HepG2 (cell line): Measurements from ENCODE around the gene DNTTIP2.

Experiments used
- ATAD3A ChIP-seq: sonication (generic); formaldehyde crosslinking; IDR thresholded peaks from 2 replicates; pipeline ENCODE4 v1.4.0; 2020; ENCODE audit warnings: missing genetic modification reagents
- BHLHE40 ChIP-seq: IDR thresholded peaks from 2 replicates; pipeline ENCODE4 v1.6.1; 2011; ENCODE audit warnings: low read length, improper control_type of control experiment
- BORCS8-MEF2B ChIP-seq: sonication (generic); formaldehyde crosslinking; IDR thresholded peaks from 2 replicates; pipeline ENCODE4 v1.8.0; 2022; ENCODE audit warnings: mild to moderate bottlenecking, missing genetic modification reagents
- CHD2 ChIP-seq: IDR thresholded peaks from 2 replicates; pipeline ENCODE4 v1.6.1; 2011; ENCODE audit warnings: low read depth, low read length, improper control_type of control experiment
- CREM ChIP-seq, 2 experiments: sonication (generic) in 1 of 2; formaldehyde crosslinking in 1 of 2; IDR thresholded peaks; 2 replicates each; pipeline versions ENCODE4 v1.4.0 to v1.6.1; 2016 to 2020; ENCODE audit warnings: antibody characterized with exemption in 1 of 2, mild to moderate bottlenecking in 1 of 2, missing genetic modification reagents in 1 of 2
- CTCF ChIP-seq: sonication (generic); formaldehyde crosslinking; IDR thresholded peaks from 2 replicates; pipeline ENCODE4 v1.5.0; 2020; ENCODE audit warnings: mild to moderate bottlenecking, missing genetic modification reagents, moderate library complexity
- E2F1 ChIP-seq: sonication (generic); formaldehyde crosslinking; IDR thresholded peaks from 2 replicates; pipeline ENCODE4 v1.5.0; 2020; ENCODE audit warnings: missing genetic modification reagents
- IRF9 ChIP-seq: sonication (generic); formaldehyde crosslinking; IDR thresholded peaks from 2 replicates; pipeline ENCODE4 v1.8.0; 2022; ENCODE audit warnings: missing genetic modification reagents, mild to moderate bottlenecking, borderline replicate concordance
- MXI1 ChIP-seq: IDR thresholded peaks from 3 replicates; pipeline ENCODE4 v1.6.1; 2012; ENCODE audit warnings: low read depth, low read length, inconsistent platforms, borderline replicate concordance
- NFYB ChIP-seq: sonication (generic); formaldehyde crosslinking; IDR thresholded peaks from 2 replicates; pipeline ENCODE4 v1.4.0; 2020; ENCODE audit warnings: missing genetic modification reagents
- RFX3 ChIP-seq: IDR thresholded peaks from 2 replicates; pipeline ENCODE4 v1.6.1; 2016; ENCODE audit warnings: missing biosample characterization, missing genetic modification reagents
- SOX6 ChIP-seq, 2 experiments: fragments of 450-650 bp in 1 of 2; sonication (generic) in 1 of 2; formaldehyde crosslinking in 1 of 2; IDR thresholded peaks; 2 replicates each; pipeline versions ENCODE4 v1.4.0 to v1.6.1; 2017 to 2020; ENCODE audit warnings: antibody characterized with exemption in 1 of 2, mild to moderate bottlenecking in 1 of 2, missing genetic modification reagents in 1 of 2
- TERF1 ChIP-seq: sonication (generic); formaldehyde crosslinking; IDR thresholded peaks from 2 replicates; pipeline ENCODE4 v1.8.0; 2022; ENCODE audit warnings: mild to moderate bottlenecking, missing genetic modification reagents, moderate library complexity

- TF ChIP-seq SOX6 (IDR thresholded peaks at IDR 0.05), result no peak
- TF ChIP-seq SOX6 (CRISPR knock-in tag; IDR thresholded peaks at IDR 0.05), result no peak
- TF ChIP-seq CTCF, result no peak
- TF ChIP-seq CHD2, result no peak
- no peak for TF ChIP-seq NFYB (CRISPR knock-in tag)
- TF ChIP-seq MXI1, result no peak
- TF ChIP-seq TERF1 (CRISPR knock-in tag), result no peak
- TF ChIP-seq BORCS8-MEF2B, result no peak
- no peak for TF ChIP-seq BHLHE40
- no peak for TF ChIP-seq CREM (IDR thresholded peaks at IDR 0.05)
- no peak for TF ChIP-seq CREM (CRISPR knock-in tag; IDR thresholded peaks at IDR 0.05)
- no peak for TF ChIP-seq E2F1 (CRISPR knock-in tag)
- no peak for TF ChIP-seq RFX3 (CRISPR knock-in tag)
- TF ChIP-seq ATAD3A, result no peak
- TF ChIP-seq IRF9 (CRISPR knock-in tag), result no peak
Observed at GRCh38 chr1:93917302-93917701, 38.3 kb upstream of the DNTTIP2 start.
